Hematopoietic multipotent progenitor cell treated with erythropoietin and hydrocortisone succinate and interleukin-3 and kit ligand, for 6 days (in vitro differentiated cells): Measurements from ENCODE around the gene DTX4.

Source experiments
- DNase-seq: peaks from one replicate; pipeline ENCODE4 v3.0.0-alpha.2; 2015

Gene DTX4

GRCh38 chr11:59221441-59221840, 49.5 kb downstream of the DTX4 start:
- no peak for DNase-seq

- DNase-seq = peak; percentile 4
These were observed 50.6 kb downstream of the DTX4 start for GRCh38 chr11:59222464-59223060.

DNA sequence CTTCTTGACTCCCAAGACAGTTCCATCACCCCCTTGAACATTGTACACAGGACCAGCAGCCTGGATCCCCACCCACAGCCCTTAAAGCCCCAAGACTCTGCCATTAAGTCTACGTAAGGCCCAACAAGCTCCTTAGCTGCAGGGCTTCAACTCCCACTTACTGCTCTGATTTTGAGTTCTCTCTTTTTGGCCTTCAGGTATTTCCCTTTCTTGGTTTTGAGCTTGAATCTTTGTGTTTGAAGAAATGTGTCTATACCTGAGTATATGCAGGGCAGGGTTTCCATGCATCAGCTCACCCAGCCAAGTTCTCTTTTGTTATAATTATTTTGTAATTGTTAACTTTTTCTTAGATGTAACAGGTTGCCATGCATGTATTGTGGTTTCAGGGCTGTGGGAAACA, 51.2 kb downstream of the DTX4 start:
- no peak for DNase-seq

GRCh38 chr11:59223611-59224010, 51.7 kb downstream of the DTX4 start:
- no peak for DNase-seq

- no peak for DNase-seq
These were observed 52.5 kb downstream of the DTX4 start for GRCh38 chr11:59224351-59224928.

GRCh38 chr11:59225017-59225416, 53.1 kb downstream of the DTX4 start:
- DNase-seq = no peak

DNA sequence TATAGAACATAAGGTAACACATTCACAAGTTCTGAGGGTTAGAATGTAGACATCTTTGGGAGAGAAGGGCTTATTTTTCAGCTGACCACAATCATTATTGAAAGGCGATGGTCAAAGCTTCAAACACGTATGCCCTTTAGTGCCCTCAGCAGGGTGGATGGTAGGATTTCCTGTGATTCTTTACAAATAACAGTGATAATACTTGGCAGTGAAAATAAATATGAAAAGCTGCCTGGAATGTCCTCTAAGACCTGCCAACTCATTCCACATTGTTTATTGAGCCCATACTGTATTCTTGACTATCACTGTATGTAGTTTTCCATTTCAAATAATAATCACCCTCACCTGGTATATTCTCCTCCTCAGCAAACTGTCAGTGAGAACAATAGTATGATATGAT, 54.5 kb downstream of the DTX4 start:
- DNase-seq = no peak

- no peak for DNase-seq
These were observed 68.4 kb downstream of the DTX4 start for GRCh38 chr11:59240322-59240721.

DNA sequence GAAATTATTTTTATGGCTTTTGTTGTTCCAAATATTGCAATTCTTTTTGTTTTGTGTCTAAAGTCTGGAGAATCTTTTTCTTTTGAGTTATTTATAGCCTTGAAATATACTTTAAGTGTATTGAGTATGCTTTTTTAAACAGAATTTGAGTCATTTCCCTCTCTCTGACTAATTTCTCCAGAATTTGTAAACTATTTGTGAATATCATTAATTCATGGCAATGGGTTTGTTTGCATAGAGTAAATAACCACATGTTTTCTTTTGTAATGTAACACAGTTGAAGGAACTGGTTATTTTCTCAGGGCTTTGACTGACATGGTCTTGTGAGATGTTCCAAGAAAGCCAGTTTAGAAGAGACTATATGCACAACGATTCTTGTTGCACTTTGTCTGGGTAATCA, 71.7 kb downstream of the DTX4 start:
- no peak for DNase-seq

- peak; percentile 50 for DNase-seq
These were observed 75.7 kb downstream of the DTX4 start for GRCh38 chr11:59247531-59248227.

GRCh38 chr11:59249535-59249934, 77.6 kb downstream of the DTX4 start:
- no peak for DNase-seq

DNA sequence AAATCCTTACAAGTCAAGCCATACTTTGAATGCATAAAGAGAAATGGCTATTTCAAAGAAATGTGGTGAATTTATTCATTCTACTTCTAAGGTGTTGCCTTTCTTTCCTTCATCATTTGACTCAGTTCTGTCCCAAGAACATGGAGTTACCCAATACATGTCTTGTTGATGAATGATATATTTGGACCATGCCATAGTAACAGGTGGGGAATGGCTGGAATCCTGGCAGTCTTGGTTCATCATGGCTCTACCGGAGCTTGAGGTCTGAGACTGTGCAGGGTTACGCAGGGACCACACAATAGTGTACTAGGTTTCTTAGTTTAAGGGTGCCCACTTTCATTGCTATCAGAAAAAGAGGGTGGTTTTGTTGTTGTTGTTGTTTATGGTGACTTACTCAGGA, 81.1 kb downstream of the DTX4 start:
- DNase-seq = no peak

DNA sequence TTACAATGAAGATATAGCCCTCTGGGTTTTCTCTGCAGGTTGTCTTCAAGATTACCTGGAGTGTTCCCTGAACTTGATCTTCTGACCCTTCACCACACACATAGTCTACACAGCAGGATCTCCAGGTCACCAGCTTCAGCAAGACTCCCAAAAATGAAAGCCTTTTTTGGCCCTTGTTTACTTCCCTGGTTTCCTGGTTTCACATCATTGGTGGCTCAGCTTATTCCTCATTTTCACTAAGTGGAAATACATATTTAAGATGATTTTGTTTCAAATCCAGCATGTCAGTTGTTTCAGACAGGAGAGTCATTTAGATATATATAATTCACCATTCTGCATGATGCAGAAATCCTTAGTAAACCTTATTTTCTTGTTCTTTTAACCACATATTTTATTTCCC, 82.4 kb downstream of the DTX4 start:
- no peak for DNase-seq

GRCh38 chr11:59255281-59255680, 83.3 kb downstream of the DTX4 start:
- DNase-seq = no peak
